Neural cell (in vitro differentiated cells): ENCODE measurements around the gene KCNK6. TPM values are rescaled to one million over a fixed set of nuclear protein-coding genes. Genes with fewer than 3 reads are reported as not detected.

Experiments used
- H2AFZ ChIP-seq: fragments of 200-600, 300-800 bp; sonication (generic), shearing (Covaris generic); 2 replicates; pipeline ENCODE4 v1.6.0; 2014; ENCODE audit warnings: low read depth, mild to moderate bottlenecking, antibody characterized with exemption, low read length, moderate library complexity
- H3F3A ChIP-seq: fragments of 200-600 bp; shearing (Covaris generic); 2 replicates; pipeline ENCODE4 v1.6.1; 2016; ENCODE audit warnings: mild to moderate bottlenecking, moderate library complexity, mixed read lengths, antibody characterized with exemption, low read length; ENCODE audit not compliant: insufficient read depth, poor library complexity, severe bottlenecking
- H3K27ac ChIP-seq: fragments of 200-600, 300-800 bp; sonication (generic), shearing (Covaris generic); 2 replicates; pipeline ENCODE4 v1.5.1; 2014; ENCODE audit warnings: mild to moderate bottlenecking, low read length, moderate library complexity
- H3K27me3 ChIP-seq: fragments of 300-800, 200-600 bp; sonication (generic), shearing (Covaris generic); 2 replicates; pipeline ENCODE4 v1.6.0; 2014; ENCODE audit warnings: mild to moderate bottlenecking, low read depth, low read length, moderate library complexity; ENCODE audit not compliant: insufficient read depth
- H3K36me3 ChIP-seq: fragments of 300-800, 200-600 bp; sonication (generic), shearing (Covaris generic); 2 replicates; pipeline ENCODE4 v1.5.1; 2014; ENCODE audit warnings: mild to moderate bottlenecking, antibody characterized with exemption, low read length, moderate library complexity; ENCODE audit not compliant: insufficient read depth
- H3K4me2 ChIP-seq: fragments of 300-800, 200-600 bp; sonication (generic), shearing (Covaris generic); 2 replicates; pipeline ENCODE4 v1.6.0; 2014; ENCODE audit warnings: mild to moderate bottlenecking, low read length
- H3K4me3 ChIP-seq: fragments of 300-800, 200-600 bp; sonication (generic), shearing (Covaris generic); 2 replicates; pipeline ENCODE4 v1.5.1; 2014; ENCODE audit warnings: mild to moderate bottlenecking, low read length, moderate library complexity
- H3K79me2 ChIP-seq: fragments of 200-600 bp; shearing (Covaris generic); replicated peaks from 2 replicates; pipeline ENCODE4 v1.6.0; 2014; ENCODE audit warnings: mild to moderate bottlenecking, low read length, moderate library complexity; ENCODE audit not compliant: insufficient read depth
- H3K9ac ChIP-seq: fragments of 300-800, 200-600 bp; sonication (generic), shearing (Covaris generic); 2 replicates; pipeline ENCODE4 v1.6.1; 2016; ENCODE audit warnings: mild to moderate bottlenecking, low read length, mixed read lengths
- H3K9me2 ChIP-seq: fragments of 200-600 bp; shearing (Covaris generic); 2 replicates; pipeline ENCODE4 v1.6.1; 2016; ENCODE audit warnings: mild to moderate bottlenecking, low read length, mixed read lengths; ENCODE audit not compliant: insufficient read depth
- H3K9me3 ChIP-seq: fragments of 200-600, 300-800 bp; sonication (generic), shearing (Covaris generic); 2 replicates; pipeline ENCODE4 v1.6.1; 2016; ENCODE audit warnings: mild to moderate bottlenecking, mixed run types, low read length, moderate library complexity, mixed read lengths
- H4K20me1 ChIP-seq: fragments of 200-600 bp; shearing (Covaris generic); 2 replicates; pipeline ENCODE4 v1.6.1; 2016; ENCODE audit warnings: mild to moderate bottlenecking, mixed run types; ENCODE audit not compliant: insufficient read depth
- CTCF ChIP-seq: fragments of 450-650 bp; IDR thresholded peaks from 2 replicates; pipeline ENCODE4 v1.5.1; 2014; ENCODE audit warnings: antibody characterized with exemption, mild to moderate bottlenecking, moderate library complexity; ENCODE audit not compliant: poor library complexity, severe bottlenecking
- EP300 ChIP-seq: fragments of 450-650 bp; conservative IDR thresholded peaks from 2 replicates; pipeline ENCODE4 v1.6.1; 2014; ENCODE audit warnings: antibody characterized with exemption, mild to moderate bottlenecking, moderate library complexity; ENCODE audit not compliant: poor library complexity, severe bottlenecking
- EZH2 ChIP-seq: fragments of 200-600, 300-800 bp; shearing (Covaris generic), sonication (generic); IDR thresholded peaks from 2 replicates; pipeline ENCODE4 v1.6.1; 2014; ENCODE audit warnings: antibody characterized with exemption, low read length, borderline replicate concordance, mild to moderate bottlenecking; ENCODE audit not compliant: insufficient read depth, poor library complexity, severe bottlenecking
- MXI1 ChIP-seq: fragments of 450-650 bp; conservative IDR thresholded peaks from 2 replicates; pipeline ENCODE4 v1.6.1; 2014; ENCODE audit warnings: antibody characterized with exemption, mild to moderate bottlenecking; ENCODE audit not compliant: poor library complexity, severe bottlenecking
- POLR2AphosphoS5 ChIP-seq: IDR thresholded peaks from 2 replicates; pipeline ENCODE4 v1.6.1; 2012
- RAD21 ChIP-seq: fragments of 450-650 bp; conservative IDR thresholded peaks from 2 replicates; pipeline ENCODE4 v1.6.1; 2014; ENCODE audit warnings: antibody characterized with exemption, mild to moderate bottlenecking, moderate library complexity
- SMC3 ChIP-seq: fragments of 450-650 bp; conservative IDR thresholded peaks from 2 replicates; pipeline ENCODE4 v1.6.1; 2014; ENCODE audit warnings: antibody characterized with exemption, mild to moderate bottlenecking, moderate library complexity; ENCODE audit not compliant: poor library complexity
- TAF1 ChIP-seq: IDR thresholded peaks from 2 replicates; pipeline ENCODE4 v1.6.1; 2012; ENCODE audit warnings: low read depth
- polyA plus RNA-seq: library from polyadenylated mRNA; depleted of rRNA; stranded (reverse); fragments of >200 nt; gene quantifications from 2 replicates; pipeline ENCODE4 v1.2.3, GENCODE V29; 2014
- TF ChIP-seq, protein P1 (sequence below): IDR thresholded peaks from 2 replicates; pipeline ENCODE4 v1.6.1; 2012; ENCODE audit warnings: borderline replicate concordance

The KCNK6 gene
- polyA plus RNA-seq, 1 donor from 2014 or later, result not detected

- Histone ChIP-seq H2AFZ (no peak overlapping the region), H3F3A (no peaks in the 10 kb centered on the region), H3K79me2 (no peaks in the 10 kb centered on the region), H3K4me2 (no peak overlapping the region), H3K9me2 (no peaks in the 10 kb centered on the region), H3K36me3 (no peaks in the 10 kb centered on the region), H3K9me3 (no peaks in the 10 kb centered on the region), H3K9ac (no peak overlapping the region), H4K20me1 (no peaks in the 10 kb centered on the region), H3K27me3 (no peaks in the 10 kb centered on the region), H3K4me3 (no peak overlapping the region), H3K27ac (no peak overlapping the region)
- TF ChIP-seq POLR2AphosphoS5 (no peak), SMC3 (no peak), RAD21 (no peak), TAF1 (no peak), EP300 (no peak), MXI1 (no peak), EZH2 (no peak)
- TF ChIP-seq, protein P1, sequence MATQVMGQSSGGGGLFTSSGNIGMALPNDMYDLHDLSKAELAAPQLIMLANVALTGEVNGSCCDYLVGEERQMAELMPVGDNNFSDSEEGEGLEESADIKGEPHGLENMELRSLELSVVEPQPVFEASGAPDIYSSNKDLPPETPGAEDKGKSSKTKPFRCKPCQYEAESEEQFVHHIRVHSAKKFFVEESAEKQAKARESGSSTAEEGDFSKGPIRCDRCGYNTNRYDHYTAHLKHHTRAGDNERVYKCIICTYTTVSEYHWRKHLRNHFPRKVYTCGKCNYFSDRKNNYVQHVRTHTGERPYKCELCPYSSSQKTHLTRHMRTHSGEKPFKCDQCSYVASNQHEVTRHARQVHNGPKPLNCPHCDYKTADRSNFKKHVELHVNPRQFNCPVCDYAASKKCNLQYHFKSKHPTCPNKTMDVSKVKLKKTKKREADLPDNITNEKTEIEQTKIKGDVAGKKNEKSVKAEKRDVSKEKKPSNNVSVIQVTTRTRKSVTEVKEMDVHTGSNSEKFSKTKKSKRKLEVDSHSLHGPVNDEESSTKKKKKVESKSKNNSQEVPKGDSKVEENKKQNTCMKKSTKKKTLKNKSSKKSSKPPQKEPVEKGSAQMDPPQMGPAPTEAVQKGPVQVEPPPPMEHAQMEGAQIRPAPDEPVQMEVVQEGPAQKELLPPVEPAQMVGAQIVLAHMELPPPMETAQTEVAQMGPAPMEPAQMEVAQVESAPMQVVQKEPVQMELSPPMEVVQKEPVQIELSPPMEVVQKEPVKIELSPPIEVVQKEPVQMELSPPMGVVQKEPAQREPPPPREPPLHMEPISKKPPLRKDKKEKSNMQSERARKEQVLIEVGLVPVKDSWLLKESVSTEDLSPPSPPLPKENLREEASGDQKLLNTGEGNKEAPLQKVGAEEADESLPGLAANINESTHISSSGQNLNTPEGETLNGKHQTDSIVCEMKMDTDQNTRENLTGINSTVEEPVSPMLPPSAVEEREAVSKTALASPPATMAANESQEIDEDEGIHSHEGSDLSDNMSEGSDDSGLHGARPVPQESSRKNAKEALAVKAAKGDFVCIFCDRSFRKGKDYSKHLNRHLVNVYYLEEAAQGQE, result no peak
Measured at GRCh38 chr19:38273499-38273898, 46.1 kb upstream of the KCNK6 start.

- no peak for TF ChIP-seq POLR2AphosphoS5
- no peak for TF ChIP-seq MXI1
- no peak for TF ChIP-seq CTCF
- TF ChIP-seq SMC3, result no peak
- no peak for TF ChIP-seq RAD21
- TF ChIP-seq EP300, result no peak
- TF ChIP-seq TAF1, result no peak
- TF ChIP-seq EZH2, result no peak
- TF ChIP-seq, protein P1, result no peak
- H3K9ac ChIP-seq, result no peak overlapping the region
- no peak overlapping the region for H3K4me2 ChIP-seq
- H4K20me1 ChIP-seq, result no peaks in the 10 kb centered on the region
- no peaks in the 10 kb centered on the region for H3K36me3 ChIP-seq
- no peaks in the 10 kb centered on the region for H3K9me3 ChIP-seq
- no peaks in the 10 kb centered on the region for H3K79me2 ChIP-seq
- no peaks in the 10 kb centered on the region for H3K27me3 ChIP-seq
- H3K27ac ChIP-seq, result no peak overlapping the region
- H3F3A ChIP-seq, result no peaks in the 10 kb centered on the region
- no peak overlapping the region for H3K4me3 ChIP-seq
- H3K9me2 ChIP-seq, result no peaks in the 10 kb centered on the region
- no peak overlapping the region for H2AFZ ChIP-seq
Measured at GRCh38 chr19:38274739-38275138, 44.9 kb upstream of the KCNK6 start.
